Measurements from ENCODE around the gene MOK.

MOK gene

GRCh38 chr14:102188187-102188586 lies 116.8 kb downstream of the MOK start:
- no peak for DNase-seq (ENCODE audit: extremely low read depth, insufficient read length)
- TF ChIP-seq CTCF (IDR thresholded peaks at IDR 0.05; ENCODE audit: insufficient read depth, low read length, poor library complexity, severe bottlenecking) = no peak
- Histone ChIP-seq H3K36me3 (ENCODE audit: control insufficient read depth, insufficient read depth, low read length) (no peaks in the 10 kb centered on the region), H3K27me3 (replicated peaks; ENCODE audit: control insufficient read depth, insufficient read depth, low read length) (no peaks in the 10 kb centered on the region), H3K4me3 (replicated peaks; ENCODE audit: low read depth, low read length) (no peak overlapping the region)

GRCh38 chr14:102187568-102188001 lies 117.4 kb downstream of the MOK start:
- DNase-seq (ENCODE audit: extremely low read depth, insufficient read length) = no peak

GRCh38 chr14:102187044-102187443 lies 117.9 kb downstream of the MOK start:
- Histone ChIP-seq H3K36me3 (ENCODE audit: control insufficient read depth, insufficient read depth, low read length) (no peaks in the 10 kb centered on the region), H3K27me3 (replicated peaks; ENCODE audit: control insufficient read depth, insufficient read depth, low read length) (no peaks in the 10 kb centered on the region), H3K4me3 (replicated peaks; ENCODE audit: low read depth, low read length) (no peak overlapping the region)
- no peak for TF ChIP-seq CTCF (IDR thresholded peaks at IDR 0.05; ENCODE audit: insufficient read depth, low read length, poor library complexity, severe bottlenecking)
- DNase-seq (ENCODE audit: extremely low read depth, insufficient read length) = no peak

More at GRCh38 chr14:102187568-102188001, 117.4 kb downstream of the MOK start:
- Histone ChIP-seq H3K27me3 (replicated peaks; ENCODE audit: control insufficient read depth, insufficient read depth, low read length) (no peaks in the 10 kb centered on the region), H3K4me3 (replicated peaks; ENCODE audit: low read depth, low read length) (no peak overlapping the region), H3K36me3 (ENCODE audit: control insufficient read depth, insufficient read depth, low read length) (no peaks in the 10 kb centered on the region)
- TF ChIP-seq CTCF (IDR thresholded peaks at IDR 0.05; ENCODE audit: insufficient read depth, low read length, poor library complexity, severe bottlenecking) = no peak

- H3K36me3 ChIP-seq (ENCODE audit: control insufficient read depth, insufficient read depth, low read length) = no peaks in the 10 kb centered on the region
- no peak for TF ChIP-seq CTCF (IDR thresholded peaks at IDR 0.05; ENCODE audit: insufficient read depth, low read length, poor library complexity, severe bottlenecking)
- no peak overlapping the region for H3K4me3 ChIP-seq (replicated peaks; ENCODE audit: low read depth, low read length)
- no peak for DNase-seq (ENCODE audit: extremely low read depth, insufficient read length)
- no peaks in the 10 kb centered on the region for H3K27me3 ChIP-seq (replicated peaks; ENCODE audit: control insufficient read depth, insufficient read depth, low read length)
Observed at GRCh38 chr14:102185360-102185759, 119.6 kb downstream of the MOK start.

- no peak for TF ChIP-seq CTCF (IDR thresholded peaks at IDR 0.05; ENCODE audit: insufficient read depth, low read length, poor library complexity, severe bottlenecking)
- H3K36me3 ChIP-seq (ENCODE audit: control insufficient read depth, insufficient read depth, low read length) = no peaks in the 10 kb centered on the region
- no peak overlapping the region for H3K4me3 ChIP-seq (replicated peaks; ENCODE audit: low read depth, low read length)
- no peak for DNase-seq (ENCODE audit: extremely low read depth, insufficient read length)
- H3K27me3 ChIP-seq (replicated peaks; ENCODE audit: control insufficient read depth, insufficient read depth, low read length) = no peaks in the 10 kb centered on the region
Observed at GRCh38 chr14:102184316-102185035, 120.5 kb downstream of the MOK start.

Data from GM06990 (cell line).